Small intestine (tissue), 16 donors: ENCODE results near the gene FGF13. TPM values are rescaled to one million over a fixed set of nuclear protein-coding genes. Genes with fewer than 3 reads are reported as not detected.

Experiments
- DNase-seq, 2 donors: peaks; one replicate each; pipeline versions ENCODE4 v3.0.0 to v3.0.0-alpha.2; 2013
- FAIRE-seq: peaks from 2 replicates; lab custom pipeline; 2012; peaks lifted over from hg19 to GRCh38; lab: Jason Lieb, UNC
- H3K27ac ChIP-seq, 3 donors: one replicate each; pipeline ENCODE4 v1.5.1; 2013; ENCODE audit warnings: low read length in 2 of 3, mild to moderate bottlenecking in 2 of 3, control low read depth in 1 of 3, inconsistent platforms in 1 of 3, low read depth in 1 of 3, moderate library complexity in 1 of 3
- H3K27me3 ChIP-seq, 3 donors: one replicate each; pipeline ENCODE4 v1.6.1; 2013; ENCODE audit warnings: low read length in 3 of 3, inconsistent platforms in 1 of 3; ENCODE audit not compliant: control insufficient read depth in 3 of 3, insufficient read depth in 3 of 3
- H3K36me3 ChIP-seq, 3 donors: one replicate each; pipeline ENCODE4 v1.6.1; 2013; ENCODE audit warnings: low read length in 3 of 3, inconsistent platforms in 1 of 3, low read depth in 1 of 3, mild to moderate bottlenecking in 1 of 3, moderate library complexity in 1 of 3; ENCODE audit not compliant: control insufficient read depth in 3 of 3, insufficient read depth in 2 of 3
- H3K4me1 ChIP-seq, 3 donors: one replicate each; pipeline ENCODE4 v1.6.1; 2013; ENCODE audit warnings: low read length in 2 of 3, inconsistent platforms in 1 of 3, low read depth in 1 of 3, mild to moderate bottlenecking in 1 of 3, moderate library complexity in 1 of 3; ENCODE audit not compliant: control insufficient read depth in 3 of 3, insufficient read depth in 2 of 3
- H3K4me3 ChIP-seq, 3 donors: one replicate each; pipeline ENCODE4 v1.5.1; 2013; ENCODE audit warnings: low read length in 3 of 3, control low read depth in 1 of 3, inconsistent platforms in 1 of 3, low read depth in 1 of 3, mild to moderate bottlenecking in 1 of 3, moderate library complexity in 1 of 3
- H3K9me3 ChIP-seq, 2 donors: one replicate each; pipeline ENCODE4 v1.6.1; 2013; ENCODE audit warnings: low read depth in 1 of 2, low read length in 1 of 2; ENCODE audit not compliant: control insufficient read depth in 2 of 2, insufficient read depth in 1 of 2
- WGBS, 3 donors: extraction: QIAGEN DNeasy Blood & Tissue Kit; methylation state at CpG; one replicate each; pipeline ENCODE4 v1.1.7; 2013; 5-methylcytosine and 5-hydroxymethylcytosine counted together
- long read RNA-seq, 10 donors: transcript quantifications; one replicate each; lab custom pipeline, GENCODE V29; 2026
- polyA plus RNA-seq, 4 donors: library from polyadenylated mRNA; stranded (reverse) in 3 of 4; unstranded in 1 of 4; fragments of 200-250 nt in 3 of 4; fragments of 120-200 nt in 1 of 4; gene quantifications; one replicate each; pipeline versions ENCODE4 v1.2.1 to v1.2.3, GENCODE V29; 2013
- donor health status: healthy with polysubstance abuse.
- donor health status: control.
- donor health status: control.
- donor health status: Bipolar disorder and iron deficiency.
- donor health status: healthy.

The FGF13 gene
- polyA plus RNA-seq = 10 to 100 TPM in 1 of 4 donors, 1 to 10 TPM in 2, under 1 TPM in 1; 0.67 to 13.5 (median 3.4) TPM
- long read RNA-seq, donor 1 = 0 reads
- long read RNA-seq, donor 2 = 0 reads
- long read RNA-seq, donor 3, full-length matches to known transcripts = 1 of 1 reads
- long read RNA-seq, donor 3, partial matches to known transcripts = 0 of 1 reads
- long read RNA-seq, donor 3, other reads (novel, unspliced or antisense) = 0 of 1 reads
- long read RNA-seq, donor 4, full-length matches to known transcripts = 1 of 1 reads
- long read RNA-seq, donor 4, partial matches to known transcripts = 0 of 1 reads
- long read RNA-seq, donor 4, other reads (novel, unspliced or antisense) = 0 of 1 reads
- long read RNA-seq, donor 5 = 0 reads
- long read RNA-seq, donor 6, full-length matches to known transcripts = 1 of 1 reads
- long read RNA-seq, donor 6, partial matches to known transcripts = 0 of 1 reads
- long read RNA-seq, donor 6, other reads (novel, unspliced or antisense) = 0 of 1 reads
- long read RNA-seq, donor 7, full-length matches to known transcripts = 14 of 14 reads
- long read RNA-seq, donor 7, partial matches to known transcripts = 0 of 14 reads
- long read RNA-seq, donor 7, other reads (novel, unspliced or antisense) = 0 of 14 reads
- long read RNA-seq, donor 8 = 0 reads
- long read RNA-seq, donor 9 = 0 reads
- long read RNA-seq, donor 10, full-length matches to known transcripts = 3 of 18 reads
- long read RNA-seq, donor 10, partial matches to known transcripts = 15 of 18 reads
- long read RNA-seq, donor 10, other reads (novel, unspliced or antisense) = 0 of 18 reads

GRCh38 chrX:138711399-138712347 is at the start of gene FGF13:
TSS of gene FGF13 (minus strand) at chrX:138711717. CDS start at chrX:138711003, 714 bp downstream.
- 2 to 40% (median 14%) methylated on average over 39 to 63 of the region's 65 CpGs for WGBS, 3 donors
- FAIRE-seq (no peak), DNase-seq (peak; percentile 0 to 16)
- Histone ChIP-seq H3K4me3 (peak within 1 kb of the TSS; percentile 14 to 39 (median 22)), H3K4me1 (no peaks in the 10 kb centered on the region), H3K27me3 (peaks cover 0 to 24% (median 8%) of the 10 kb centered on the region in 3 donors), H3K27ac (no peak within 1 kb of the TSS), H3K9me3 (no peaks in the 10 kb centered on the region), H3K36me3 (no peaks in the 10 kb centered on the region)

GRCh38 chrX:138759217-138759943 is 47.9 kb upstream of the FGF13 start:
- no peaks in the 10 kb centered on the region for H3K9me3 ChIP-seq
- WGBS, 3 donors = 64 to 76% (median 73%) methylated on average over 5 of the region's 5 CpGs
- no peaks in the 10 kb centered on the region for H3K4me1 ChIP-seq
- no peaks in the 10 kb centered on the region for H3K36me3 ChIP-seq
- FAIRE-seq (no peak), DNase-seq (no peak)
- H3K4me3 ChIP-seq = no peak overlapping the region
- H3K27ac ChIP-seq = no peak overlapping the region
- no peaks in the 10 kb centered on the region for H3K27me3 ChIP-seq

GRCh38 chrX:138756234-138756633 is 44.7 kb upstream of the FGF13 start:
- Histone ChIP-seq H3K4me3 (no peak overlapping the region), H3K36me3 (no peaks in the 10 kb centered on the region), H3K27ac (no peak overlapping the region), H3K9me3 (no peaks in the 10 kb centered on the region), H3K27me3 (no peaks in the 10 kb centered on the region), H3K4me1 (no peaks in the 10 kb centered on the region)
- WGBS, 3 donors = 0 to 6% (median 3%) methylated on average over 2 of the region's 2 CpGs
- FAIRE-seq (no peak), DNase-seq (peak; percentile 1 to 3)

- DNase-seq (no peak), FAIRE-seq (no peak)
- no peaks in the 10 kb centered on the region for H3K36me3 ChIP-seq
- no peaks in the 10 kb centered on the region for H3K4me1 ChIP-seq
- H3K4me3 ChIP-seq = no peak overlapping the region
- 62 to 86% (median 75%) methylated on average over 2 of the region's 2 CpGs for WGBS, 3 donors
- no peaks in the 10 kb centered on the region for H3K27me3 ChIP-seq
- H3K27ac ChIP-seq = no peak overlapping the region
- no peaks in the 10 kb centered on the region for H3K9me3 ChIP-seq
Observed at GRCh38 chrX:138754861-138755260, 43.3 kb upstream of the FGF13 start.

GRCh38 chrX:138748480-138748879 is 37.0 kb upstream of the FGF13 start:
- 23 to 46% (median 31%) methylated on average over 3 of the region's 3 CpGs for WGBS, 3 donors

GRCh38 chrX:138745196-138745595 is 33.7 kb upstream of the FGF13 start:
- Histone ChIP-seq H3K4me1 (no peaks in the 10 kb centered on the region), H3K9me3 (no peaks in the 10 kb centered on the region), H3K27me3 (no peaks in the 10 kb centered on the region), H3K27ac (no peak overlapping the region), H3K4me3 (no peak overlapping the region), H3K36me3 (no peaks in the 10 kb centered on the region)
- FAIRE-seq (no peak), DNase-seq (peak; percentile 19 to 34)
- WGBS, 3 donors = 1 to 4% (median 3%) methylated on average over 7 of the region's 7 CpGs

More at GRCh38 chrX:138748480-138748879, 37.0 kb upstream of the FGF13 start:
- Histone ChIP-seq H3K27me3 (no peaks in the 10 kb centered on the region), H3K4me3 (no peak overlapping the region), H3K36me3 (no peaks in the 10 kb centered on the region), H3K4me1 (no peaks in the 10 kb centered on the region), H3K9me3 (no peaks in the 10 kb centered on the region), H3K27ac (no peak overlapping the region)
- FAIRE-seq (no peak), DNase-seq (peak in 1 of 2 donors; percentile 1)

GRCh38 chrX:138742217-138742616 is 30.7 kb upstream of the FGF13 start:
- WGBS, 3 donors = 73 to 93% (median 83%) methylated on average over 5 of the region's 5 CpGs
- FAIRE-seq = no peak

More at GRCh38 chrX:138742217-138742616, 30.7 kb upstream of the FGF13 start:
- H3K4me1 ChIP-seq = no peaks in the 10 kb centered on the region
- no peak overlapping the region for H3K27ac ChIP-seq
- H3K36me3 ChIP-seq = no peaks in the 10 kb centered on the region
- no peaks in the 10 kb centered on the region for H3K27me3 ChIP-seq
- no peak overlapping the region for H3K4me3 ChIP-seq
- no peaks in the 10 kb centered on the region for H3K9me3 ChIP-seq
- DNase-seq = no peak
